Ishikawa (cell line): Measurements from ENCODE around the gene ACO2.

Experiments
- CEBPB ChIP-seq: IDR thresholded peaks from 2 replicates; pipeline ENCODE4 v1.6.1; 2012
- CREB1 ChIP-seq: IDR thresholded peaks from 2 replicates; pipeline ENCODE4 v1.6.1; 2012; ENCODE audit warnings: low read depth
- EGR1 ChIP-seq: IDR thresholded peaks from 2 replicates; pipeline ENCODE4 v1.6.1; 2012
- EP300 ChIP-seq: IDR thresholded peaks from 2 replicates; pipeline ENCODE4 v1.6.1; 2012; ENCODE audit warnings: borderline replicate concordance
- FOXM1 ChIP-seq: IDR thresholded peaks from 2 replicates; pipeline ENCODE4 v1.6.1; 2012; ENCODE audit warnings: low read depth, borderline replicate concordance
- NFIC ChIP-seq: IDR thresholded peaks from 2 replicates; pipeline ENCODE4 v1.6.1; 2012
- RAD21 ChIP-seq: IDR thresholded peaks from 2 replicates; pipeline ENCODE4 v1.6.1; 2012; ENCODE audit warnings: low read depth
- TAF1 ChIP-seq: IDR thresholded peaks from 2 replicates; pipeline ENCODE4 v1.6.1; 2012; ENCODE audit warnings: low read depth, mild to moderate bottlenecking
- TCF12 ChIP-seq: IDR thresholded peaks from 2 replicates; pipeline ENCODE4 v1.6.1; 2012; ENCODE audit warnings: low read depth
- TEAD4 ChIP-seq: IDR thresholded peaks from 2 replicates; pipeline ENCODE4 v1.6.1; 2012
- YY1 ChIP-seq: IDR thresholded peaks from 2 replicates; pipeline ENCODE4 v1.6.1; 2012; ENCODE audit warnings: low read depth
- ZBTB7A ChIP-seq: IDR thresholded peaks from 2 replicates; pipeline ENCODE4 v1.6.1; 2012; ENCODE audit warnings: low read depth
- TF ChIP-seq, protein P1 (sequence below): IDR thresholded peaks from 2 replicates; pipeline ENCODE4 v1.6.1; 2012
- TF ChIP-seq, protein P2 (sequence below): IDR thresholded peaks from 2 replicates; pipeline ENCODE4 v1.6.1; 2012
- TF ChIP-seq, protein P3 (sequence below): IDR thresholded peaks from 2 replicates; pipeline ENCODE4 v1.6.1; 2012; ENCODE audit warnings: low read depth, mild to moderate bottlenecking

Gene ACO2

GRCh38 chr22:41516462-41516861, 47.5 kb downstream of the ACO2 start:
- TF ChIP-seq ZBTB7A (no peak), TEAD4 (no peak), RAD21 (no peak), CREB1 (no peak), YY1 (no peak), EGR1 (no peak), CEBPB (no peak), TCF12 (no peak), FOXM1 (no peak), TAF1 (no peak), EP300 (no peak), NFIC (no peak)
- TF ChIP-seq, protein P1, sequence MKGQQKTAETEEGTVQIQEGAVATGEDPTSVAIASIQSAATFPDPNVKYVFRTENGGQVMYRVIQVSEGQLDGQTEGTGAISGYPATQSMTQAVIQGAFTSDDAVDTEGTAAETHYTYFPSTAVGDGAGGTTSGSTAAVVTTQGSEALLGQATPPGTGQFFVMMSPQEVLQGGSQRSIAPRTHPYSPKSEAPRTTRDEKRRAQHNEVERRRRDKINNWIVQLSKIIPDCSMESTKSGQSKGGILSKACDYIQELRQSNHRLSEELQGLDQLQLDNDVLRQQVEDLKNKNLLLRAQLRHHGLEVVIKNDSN = no peak
- TF ChIP-seq, protein P2, sequence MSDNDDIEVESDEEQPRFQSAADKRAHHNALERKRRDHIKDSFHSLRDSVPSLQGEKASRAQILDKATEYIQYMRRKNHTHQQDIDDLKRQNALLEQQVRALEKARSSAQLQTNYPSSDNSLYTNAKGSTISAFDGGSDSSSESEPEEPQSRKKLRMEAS = no peak
- TF ChIP-seq, protein P3, sequence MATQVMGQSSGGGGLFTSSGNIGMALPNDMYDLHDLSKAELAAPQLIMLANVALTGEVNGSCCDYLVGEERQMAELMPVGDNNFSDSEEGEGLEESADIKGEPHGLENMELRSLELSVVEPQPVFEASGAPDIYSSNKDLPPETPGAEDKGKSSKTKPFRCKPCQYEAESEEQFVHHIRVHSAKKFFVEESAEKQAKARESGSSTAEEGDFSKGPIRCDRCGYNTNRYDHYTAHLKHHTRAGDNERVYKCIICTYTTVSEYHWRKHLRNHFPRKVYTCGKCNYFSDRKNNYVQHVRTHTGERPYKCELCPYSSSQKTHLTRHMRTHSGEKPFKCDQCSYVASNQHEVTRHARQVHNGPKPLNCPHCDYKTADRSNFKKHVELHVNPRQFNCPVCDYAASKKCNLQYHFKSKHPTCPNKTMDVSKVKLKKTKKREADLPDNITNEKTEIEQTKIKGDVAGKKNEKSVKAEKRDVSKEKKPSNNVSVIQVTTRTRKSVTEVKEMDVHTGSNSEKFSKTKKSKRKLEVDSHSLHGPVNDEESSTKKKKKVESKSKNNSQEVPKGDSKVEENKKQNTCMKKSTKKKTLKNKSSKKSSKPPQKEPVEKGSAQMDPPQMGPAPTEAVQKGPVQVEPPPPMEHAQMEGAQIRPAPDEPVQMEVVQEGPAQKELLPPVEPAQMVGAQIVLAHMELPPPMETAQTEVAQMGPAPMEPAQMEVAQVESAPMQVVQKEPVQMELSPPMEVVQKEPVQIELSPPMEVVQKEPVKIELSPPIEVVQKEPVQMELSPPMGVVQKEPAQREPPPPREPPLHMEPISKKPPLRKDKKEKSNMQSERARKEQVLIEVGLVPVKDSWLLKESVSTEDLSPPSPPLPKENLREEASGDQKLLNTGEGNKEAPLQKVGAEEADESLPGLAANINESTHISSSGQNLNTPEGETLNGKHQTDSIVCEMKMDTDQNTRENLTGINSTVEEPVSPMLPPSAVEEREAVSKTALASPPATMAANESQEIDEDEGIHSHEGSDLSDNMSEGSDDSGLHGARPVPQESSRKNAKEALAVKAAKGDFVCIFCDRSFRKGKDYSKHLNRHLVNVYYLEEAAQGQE = no peak

GRCh38 chr22:41517172-41518047, 48.5 kb downstream of the ACO2 start:
- TF ChIP-seq YY1 = no peak
- TF ChIP-seq RAD21 = peak; percentile 96

DNA sequence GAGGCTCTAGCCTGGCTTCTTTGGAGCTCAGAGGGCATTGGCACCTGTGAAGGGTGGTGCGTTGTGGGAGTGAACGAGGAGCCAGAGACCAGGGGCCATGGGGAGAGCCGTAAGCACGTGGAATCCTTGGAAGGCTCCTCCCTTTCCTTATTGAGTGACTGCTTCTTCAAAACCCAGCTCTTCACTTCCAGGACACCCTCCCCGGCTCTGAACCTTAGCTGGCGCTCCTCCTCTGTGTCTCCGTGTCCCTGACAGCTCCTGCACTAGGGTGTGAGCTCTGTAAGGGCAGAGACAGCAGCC, 49.1 kb downstream of the ACO2 start:
- TF ChIP-seq TEAD4 (no peak), EP300 (no peak), ZBTB7A (no peak), TCF12 (no peak), CEBPB (no peak), RAD21 (no peak)
- TF ChIP-seq, protein P3 = no peak
- TF ChIP-seq, protein P2 = no peak

- TF ChIP-seq CREB1 (no peak), TAF1 (no peak), RAD21 (no peak), YY1 (no peak), CEBPB (no peak), NFIC (no peak), TEAD4 (no peak), ZBTB7A (no peak), EP300 (no peak), FOXM1 (no peak), EGR1 (no peak), TCF12 (no peak)
- TF ChIP-seq, protein P2 = no peak
- TF ChIP-seq, protein P3 = no peak
- TF ChIP-seq, protein P1 = no peak
Observed at GRCh38 chr22:41521126-41521525, 52.2 kb downstream of the ACO2 start.
